HG03064 (cell line): ENCODE results near the gene ADRM1.

ENCODE experiments used
- ATAC-seq: cut with Tn5 transposase; IDR thresholded peaks from one replicate; pipeline ENCODE4 v1.9.1; 2021; ENCODE audit warnings: low read depth; ENCODE audit not compliant: unreplicated experiment

Gene ADRM1

DNA sequence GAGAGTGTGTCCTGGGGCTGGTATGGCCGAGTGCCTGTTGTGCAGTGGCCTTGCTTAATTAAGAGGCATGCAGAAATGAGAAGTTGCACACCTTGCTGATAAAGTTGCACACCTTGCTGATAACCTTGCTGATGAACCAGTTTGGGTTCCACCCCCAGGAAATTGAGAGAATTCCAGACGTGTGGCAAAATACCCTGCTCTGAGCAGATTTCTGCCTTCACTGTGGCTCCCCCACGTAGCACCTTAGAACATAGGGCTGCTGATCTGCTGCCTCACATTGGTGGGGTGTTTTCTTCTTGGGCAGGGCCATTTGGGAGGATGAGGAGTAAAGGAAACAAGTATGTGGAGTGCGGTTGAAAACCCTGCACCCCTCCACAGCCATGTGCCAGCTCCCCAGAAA is 22.5 kb upstream of the ADRM1 start:
- ATAC-seq, result no peak

DNA sequence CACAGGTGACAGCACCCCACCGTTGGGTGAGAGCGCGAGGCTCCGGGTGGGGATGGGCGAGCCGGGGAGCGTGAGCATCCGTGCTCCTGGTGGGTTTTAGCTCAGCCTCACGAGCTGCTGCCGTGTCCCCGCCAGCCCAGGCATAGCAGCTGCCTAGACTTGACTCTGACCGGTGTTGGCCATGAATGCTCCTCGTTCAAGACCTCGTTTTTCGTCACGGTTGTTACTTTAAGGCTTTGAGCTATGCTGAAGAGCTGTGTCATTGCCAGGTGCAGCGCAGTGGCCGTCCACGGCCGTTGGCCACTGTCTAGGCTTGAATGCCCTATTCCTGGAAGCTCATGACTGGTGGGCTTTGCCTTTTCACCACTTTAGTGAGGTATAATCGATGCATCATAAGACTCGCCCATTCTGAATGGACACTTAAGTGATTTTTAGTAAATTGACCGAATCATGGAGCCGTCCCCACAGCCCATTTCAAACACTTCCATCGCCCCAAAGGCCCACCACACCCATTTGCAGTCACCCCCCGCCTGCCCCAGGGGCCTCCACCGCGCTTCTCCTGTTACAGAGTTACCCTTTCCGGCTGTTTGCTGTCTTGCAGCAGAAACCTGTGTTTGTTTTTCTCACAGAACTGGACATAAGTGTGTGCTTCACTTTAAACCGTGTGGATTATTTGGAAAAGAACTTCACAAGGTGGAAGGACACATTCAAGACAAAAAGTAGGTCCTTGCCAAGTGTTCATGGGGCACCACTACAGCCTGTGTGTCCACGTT is 21.4 kb upstream of the ADRM1 start:
- no peak for ATAC-seq

DNA sequence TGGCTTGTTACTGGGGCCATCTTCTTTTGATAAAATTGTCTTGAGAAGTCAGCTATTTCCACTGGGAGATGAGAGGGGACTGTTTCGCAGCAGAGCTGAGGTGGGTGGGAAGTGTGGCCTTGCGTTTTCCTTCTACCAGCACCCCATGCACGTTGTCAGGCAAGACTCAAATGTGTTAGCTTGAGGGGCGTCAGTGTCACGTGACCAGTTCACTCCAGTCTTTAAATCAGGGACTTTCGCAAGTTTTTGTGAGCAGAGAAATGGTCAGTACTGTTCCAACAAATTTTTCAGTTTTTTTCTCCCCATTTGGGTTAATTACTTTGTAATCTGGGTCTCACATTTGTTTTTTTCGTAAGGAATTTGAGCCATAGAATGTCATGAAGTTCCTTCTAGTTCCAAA is 20.7 kb upstream of the ADRM1 start:
- ATAC-seq, result no peak

DNA sequence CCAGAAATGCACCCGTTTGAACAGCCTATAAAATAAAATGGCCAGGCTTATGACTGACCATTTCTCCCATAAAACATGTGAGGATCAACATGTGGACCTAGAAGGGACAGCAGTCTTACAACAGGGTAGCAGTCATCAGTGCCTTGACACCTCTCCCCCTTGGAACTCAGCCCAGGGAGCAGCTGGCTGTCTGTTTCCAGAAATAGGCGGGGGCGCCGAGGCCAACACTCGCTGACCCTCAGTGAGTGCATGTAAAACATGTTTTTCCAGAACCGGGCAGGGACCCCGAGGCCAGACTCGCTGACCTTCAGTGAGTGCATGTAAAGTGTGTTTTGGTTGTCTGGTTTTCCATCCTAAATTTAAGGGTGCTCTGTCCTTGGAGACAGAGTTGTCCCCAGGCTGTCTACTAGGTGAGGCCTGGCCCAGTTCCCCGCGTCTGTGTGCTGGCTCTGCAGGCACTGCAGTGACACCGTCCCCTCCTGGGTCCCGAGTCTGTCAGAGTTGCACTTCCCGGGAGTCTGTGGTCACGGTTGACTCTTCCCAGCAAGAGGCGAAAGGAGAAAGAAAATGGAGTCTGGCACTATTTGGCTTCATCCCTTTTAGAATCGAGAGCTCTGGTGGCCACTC is 19.8 kb upstream of the ADRM1 start:
- ATAC-seq, result no peak

DNA sequence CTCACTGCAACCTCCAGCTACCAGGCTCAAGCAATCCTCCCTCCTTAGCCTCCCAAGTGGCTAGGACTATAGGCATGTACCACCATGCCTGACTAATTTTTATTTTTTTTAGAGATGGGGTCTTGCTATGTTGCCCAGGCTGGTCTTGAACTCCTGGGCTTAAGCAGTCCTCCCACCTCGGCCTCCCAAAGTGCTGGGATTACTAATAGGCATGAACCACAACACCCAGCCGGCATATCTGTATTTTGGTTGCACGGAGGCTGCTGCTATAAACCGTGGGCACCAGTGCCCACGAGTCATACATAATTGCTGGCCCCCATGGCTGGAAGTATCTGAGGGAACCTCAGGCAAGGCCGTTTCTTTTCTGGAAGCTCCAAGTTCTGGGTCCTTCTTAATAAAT is 18.3 kb upstream of the ADRM1 start:
- ATAC-seq, result no peak

DNA sequence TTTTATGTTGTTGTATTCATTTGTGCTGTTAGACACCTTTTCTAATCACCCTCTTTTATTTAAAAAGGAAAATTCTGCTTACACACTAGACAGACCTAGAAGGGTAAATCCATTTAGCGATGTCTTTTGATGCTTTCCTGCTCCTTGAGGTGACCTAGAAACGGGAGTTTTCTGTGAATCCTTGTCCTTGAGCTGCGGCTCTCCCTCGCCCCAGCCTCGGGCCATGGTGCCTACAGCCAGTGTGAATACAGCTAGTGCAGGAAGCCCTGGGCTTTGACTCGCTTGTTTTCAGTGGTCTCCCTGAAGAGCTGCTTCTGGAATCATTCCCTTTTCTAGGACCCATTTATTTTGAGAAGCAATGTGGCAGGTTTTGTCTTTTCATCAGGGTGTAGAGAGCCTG is 17.6 kb upstream of the ADRM1 start:
- no peak for ATAC-seq

DNA sequence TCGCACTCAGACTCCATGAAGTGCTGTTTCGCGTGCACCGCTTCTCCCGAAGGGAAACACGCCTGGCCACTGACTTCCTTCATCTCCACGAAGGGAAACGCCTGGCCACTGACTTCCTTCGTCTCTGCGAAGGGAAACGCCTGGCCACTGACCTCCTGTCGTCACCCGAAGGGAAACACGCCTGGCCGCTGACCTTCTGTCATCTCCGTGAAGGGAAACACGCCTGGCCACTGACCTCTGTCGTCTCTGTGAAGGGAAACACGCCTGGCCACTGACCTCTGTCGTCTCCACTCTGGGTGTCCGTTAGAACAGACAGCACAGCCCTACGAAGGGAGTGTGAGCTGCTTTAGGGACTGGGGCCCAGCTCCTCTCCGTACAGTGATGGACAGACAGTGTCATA is 17.1 kb upstream of the ADRM1 start:
- no peak for ATAC-seq

DNA sequence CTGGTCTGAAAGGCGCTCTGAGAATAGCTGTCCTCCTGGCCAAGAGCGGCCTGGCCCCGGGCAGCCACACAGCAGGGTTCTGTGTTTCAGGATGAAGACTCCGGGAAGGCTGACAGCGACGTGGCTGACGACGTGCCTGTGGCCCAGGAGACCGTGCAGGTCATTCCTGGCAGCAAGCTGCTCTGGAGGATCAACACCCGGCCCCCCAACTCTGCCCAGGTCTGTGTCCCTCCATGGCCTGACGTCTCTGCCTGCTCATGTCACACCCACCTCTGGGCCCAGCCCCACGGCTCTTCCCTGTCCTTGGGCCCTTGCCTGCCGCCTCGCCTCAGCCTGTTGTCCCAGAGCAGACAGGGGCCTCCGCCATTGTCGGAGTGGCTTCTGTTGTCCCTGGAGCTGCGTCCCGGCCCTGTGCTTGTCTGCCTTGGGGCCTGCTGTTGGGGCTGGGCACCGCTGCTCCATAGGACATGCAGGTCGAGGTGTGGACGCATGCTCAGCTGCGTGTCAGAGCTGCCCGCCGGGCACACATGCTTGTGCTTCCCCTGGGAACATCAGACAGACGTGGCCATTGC is 16.2 kb upstream of the ADRM1 start:
- ATAC-seq, result no peak

DNA sequence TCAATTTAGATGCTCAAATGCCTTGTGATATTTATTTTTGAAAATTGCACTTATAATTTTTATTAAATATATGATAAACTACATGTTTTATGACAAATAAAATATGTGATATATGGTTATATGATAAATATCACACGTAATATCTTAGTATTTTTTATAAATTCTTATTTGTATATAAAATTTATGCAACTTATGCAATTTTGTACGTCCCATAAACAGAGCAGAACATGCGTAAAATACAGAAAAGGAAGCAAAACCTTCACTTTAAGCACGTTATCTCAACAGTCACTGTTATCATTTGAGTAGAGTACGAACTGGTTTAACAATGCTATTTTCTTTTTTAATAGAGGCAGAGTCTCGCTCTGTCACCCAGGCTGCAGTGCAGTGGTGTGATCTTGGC is 15.7 kb upstream of the ADRM1 start:
- ATAC-seq, result no peak

DNA sequence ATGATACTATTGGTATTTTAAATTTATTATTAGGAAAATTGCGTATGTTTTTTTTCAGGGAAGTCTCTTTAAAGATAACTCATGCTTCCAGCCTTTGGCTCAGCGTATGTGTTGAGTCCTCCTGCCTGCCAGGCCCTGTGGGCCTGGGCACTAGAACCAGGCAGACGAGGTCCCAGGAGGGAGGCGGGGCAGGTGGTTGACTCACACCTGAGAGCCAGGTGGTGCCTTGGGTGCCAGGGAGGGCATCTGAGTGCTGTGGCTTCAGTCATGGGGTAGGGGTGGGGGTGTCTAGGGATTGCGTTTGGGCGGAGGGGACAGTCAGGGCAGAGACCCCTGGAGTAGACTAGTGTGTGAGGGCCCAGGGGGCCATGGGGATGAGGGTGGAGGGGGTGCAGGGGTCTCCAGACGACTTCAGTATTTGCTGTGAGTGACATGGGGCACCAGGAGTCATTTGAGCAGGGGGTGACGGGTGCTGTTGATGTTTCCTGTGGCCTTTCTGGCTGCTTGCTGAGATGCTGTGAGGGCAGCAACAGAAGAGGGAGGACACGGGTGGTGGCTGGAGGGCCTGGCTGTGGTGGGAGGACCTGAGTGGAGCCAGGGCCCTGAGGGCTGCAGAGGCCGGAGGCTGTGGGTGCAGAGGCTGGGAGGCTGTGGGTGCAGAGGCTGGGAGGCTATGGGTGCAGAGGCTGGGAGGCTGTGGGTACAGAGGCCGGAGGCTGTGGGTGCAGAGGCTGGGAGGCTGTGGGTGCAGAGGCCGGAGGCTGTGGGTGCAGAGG is 14.8 kb upstream of the ADRM1 start:
- ATAC-seq, result no peak

DNA sequence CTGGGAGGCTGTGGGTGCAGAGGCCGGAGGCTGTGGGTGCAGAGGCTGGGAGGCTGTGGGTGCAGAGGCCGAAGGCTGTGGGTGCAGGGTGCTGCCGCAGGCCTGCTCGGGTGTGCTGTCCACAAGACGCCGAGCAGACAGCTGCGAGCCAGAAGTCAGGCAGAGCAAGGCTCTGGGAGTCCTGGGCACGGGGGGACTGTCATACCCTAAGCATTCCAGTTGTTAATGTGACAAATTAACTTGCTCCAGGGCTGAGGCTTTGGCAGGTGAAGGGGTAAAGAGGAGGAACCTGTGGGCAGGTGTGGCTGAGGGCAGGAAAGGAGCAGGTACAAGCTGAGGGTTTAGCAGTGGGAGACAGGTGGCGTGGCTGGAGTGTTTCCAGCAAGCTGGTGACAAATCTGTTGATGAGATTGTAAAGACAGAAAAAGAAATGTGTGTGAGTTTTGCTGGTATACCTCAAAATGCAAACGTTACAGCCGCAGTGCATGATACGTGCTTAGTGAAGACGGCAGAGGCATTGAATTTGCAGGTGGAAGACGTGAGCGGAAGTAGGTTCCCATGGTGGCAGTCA is 14.2 kb upstream of the ADRM1 start:
- no peak for ATAC-seq

DNA sequence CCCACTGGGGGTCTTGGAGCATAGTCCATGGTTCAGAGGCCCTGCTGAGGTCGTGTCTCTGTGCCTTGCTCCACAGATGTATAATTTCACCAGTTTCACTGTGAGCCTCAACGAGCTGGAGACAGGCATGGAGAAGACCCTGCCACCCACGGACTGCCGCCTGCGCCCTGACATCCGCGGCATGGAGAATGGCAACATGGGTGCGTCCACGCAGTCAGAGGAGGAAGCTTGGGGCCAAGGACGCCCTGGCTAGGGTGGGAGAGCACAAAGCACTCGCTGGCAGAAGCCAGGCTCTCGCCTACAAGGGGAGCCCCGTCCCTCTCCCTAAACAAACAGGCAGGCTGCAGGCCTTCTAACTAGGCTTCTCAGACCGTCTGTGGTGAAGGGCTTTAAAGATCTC is 13.7 kb upstream of the ADRM1 start:
- no peak for ATAC-seq

DNA sequence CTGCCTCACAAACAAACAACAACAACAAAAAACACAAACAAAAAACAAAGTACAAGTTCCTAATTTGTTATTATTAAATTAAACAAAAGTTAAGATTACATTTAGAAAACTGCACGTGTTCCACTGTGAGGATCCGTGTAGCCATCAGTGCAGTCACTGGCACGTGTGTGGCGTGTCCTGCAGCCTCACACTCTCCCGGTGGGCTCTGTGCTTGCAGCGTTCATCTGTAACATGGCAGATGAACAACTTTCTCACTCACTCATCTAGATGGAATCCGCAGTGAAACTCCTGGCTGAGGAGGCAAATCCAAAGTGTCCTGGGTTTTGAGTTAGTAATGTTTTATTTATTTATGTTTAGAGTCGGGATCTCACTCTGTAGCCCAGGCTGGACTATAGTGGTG is 12.9 kb upstream of the ADRM1 start:
- no peak for ATAC-seq

DNA sequence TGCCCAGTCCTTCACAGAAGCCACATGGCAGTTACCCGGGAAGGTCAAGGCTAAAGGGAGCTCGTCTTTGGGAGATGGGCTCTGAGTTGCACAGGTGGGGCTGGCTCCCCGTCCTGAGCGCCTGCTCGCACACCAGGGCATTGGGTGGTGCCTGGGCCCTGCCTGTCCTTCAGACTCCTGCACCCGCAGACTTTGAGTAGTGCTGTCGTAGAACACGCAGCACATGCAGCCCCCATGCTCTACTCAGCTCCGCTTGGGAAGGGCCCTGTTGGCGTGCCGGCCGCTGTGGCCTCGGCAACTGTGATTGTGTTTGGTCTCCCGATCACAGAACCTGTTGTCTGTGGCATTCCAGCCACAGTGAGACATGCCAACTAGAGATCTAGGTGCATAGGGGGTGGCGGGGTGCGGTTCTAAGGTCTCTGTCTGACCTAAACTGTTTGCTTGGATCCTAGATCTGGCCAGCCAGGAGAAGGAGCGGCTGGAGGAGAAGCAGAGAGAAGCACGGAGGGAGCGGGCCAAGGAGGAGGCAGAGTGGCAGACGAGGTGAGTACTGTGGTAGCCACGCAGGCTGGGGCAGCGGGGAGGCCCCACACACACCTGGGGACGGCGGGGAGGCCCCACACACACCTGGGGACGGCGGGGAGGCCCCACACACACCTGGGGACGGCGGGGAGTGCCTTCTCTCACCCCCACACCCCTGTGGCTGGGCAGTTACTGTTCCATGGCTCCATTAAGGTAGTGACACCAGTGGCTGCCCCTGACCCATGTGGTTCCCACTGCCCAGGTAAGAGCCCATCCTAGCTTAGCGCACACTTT is 11.3 kb upstream of the ADRM1 start:
- ATAC-seq, result no peak

DNA sequence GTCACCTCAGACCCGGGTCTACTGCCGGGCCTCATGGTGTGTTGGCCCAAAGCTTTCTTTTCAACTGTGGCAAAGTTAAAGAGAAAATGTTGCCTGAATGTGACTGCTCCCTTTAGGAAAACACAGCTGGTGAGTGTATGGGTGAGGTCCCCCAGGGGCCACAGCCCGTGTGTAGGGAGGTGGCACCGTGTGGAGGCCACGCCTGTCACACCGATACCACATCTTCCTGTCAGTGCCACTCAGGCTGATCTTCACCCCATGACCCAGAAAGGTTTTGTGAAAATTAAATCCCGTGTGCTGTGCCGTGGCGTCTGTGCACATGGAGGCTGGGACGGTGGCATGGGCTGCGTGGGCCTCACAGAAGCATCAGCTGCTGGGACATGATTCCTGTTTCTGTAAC is 10.7 kb upstream of the ADRM1 start:
- no peak for ATAC-seq

DNA sequence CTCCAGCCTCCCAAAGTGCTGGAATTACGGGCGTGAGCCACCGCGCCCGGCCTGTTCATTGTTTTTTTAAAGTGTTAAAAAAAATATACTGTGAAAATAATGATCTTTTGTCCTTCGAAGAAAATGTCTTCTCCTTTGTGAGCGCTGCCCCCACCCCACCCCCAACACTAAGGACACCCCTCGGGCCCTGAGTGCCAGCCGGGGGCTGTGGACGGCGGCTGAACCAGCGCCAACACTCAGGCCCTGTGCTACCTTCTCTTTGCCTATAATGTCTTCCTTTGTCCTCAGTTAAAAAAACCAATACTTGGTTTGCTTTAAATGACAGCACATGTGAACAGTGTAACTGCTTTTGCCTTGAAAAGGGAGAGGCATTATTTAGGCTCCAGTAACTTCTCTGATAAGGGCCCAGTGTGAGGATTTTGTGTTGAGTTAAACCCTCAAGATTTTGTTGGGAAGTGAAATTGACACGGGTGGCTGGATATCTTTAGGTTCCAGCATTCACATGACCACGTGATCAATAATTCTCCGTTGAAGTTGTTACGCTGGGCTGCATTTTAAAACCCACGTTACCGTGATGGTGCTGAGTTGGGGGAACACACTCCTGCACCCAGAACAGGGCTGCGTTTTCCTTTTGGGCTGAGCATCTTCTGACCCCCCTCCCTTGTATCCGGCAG is 9.5 kb upstream of the ADRM1 start:
- ATAC-seq, result no peak

DNA sequence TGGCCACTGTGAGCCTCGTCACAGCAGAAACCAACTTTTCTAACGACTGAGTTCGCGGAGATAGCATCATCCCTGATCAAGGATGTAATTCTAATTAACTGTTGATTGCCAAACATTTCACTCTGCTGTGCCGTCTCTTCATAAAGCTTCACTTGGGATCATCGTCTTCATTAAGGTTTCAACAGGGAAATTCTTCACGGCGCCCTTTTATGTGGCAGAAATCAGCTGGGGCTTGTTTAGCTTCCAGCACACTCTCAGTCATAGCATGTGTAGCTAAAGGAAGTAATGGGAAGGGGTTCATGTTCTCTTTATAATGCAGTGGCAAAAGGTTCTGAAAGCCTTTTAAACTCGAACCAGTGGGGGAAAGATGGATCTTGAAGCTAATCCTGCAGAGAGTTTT is 8.9 kb upstream of the ADRM1 start:
- no peak for ATAC-seq

DNA sequence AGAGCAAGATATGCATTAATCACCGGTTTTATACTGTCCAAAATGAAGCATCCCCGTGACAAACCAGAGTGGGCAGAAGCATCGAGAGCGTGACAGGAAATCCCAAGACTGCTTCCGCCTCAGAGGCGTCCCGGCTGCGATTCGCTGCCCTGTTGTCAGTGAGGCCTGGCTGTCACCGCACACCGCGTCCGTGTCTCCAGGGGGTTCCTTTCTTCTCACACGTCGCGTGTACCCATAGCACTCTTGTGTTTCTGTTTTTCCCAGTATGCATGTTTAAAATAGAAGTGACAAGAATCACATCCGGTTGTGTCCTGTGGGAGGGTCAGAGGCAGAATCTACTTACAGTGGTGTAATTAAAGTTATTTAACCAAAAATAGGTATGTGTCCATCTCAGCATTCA is 8.3 kb upstream of the ADRM1 start:
- no peak for ATAC-seq

DNA sequence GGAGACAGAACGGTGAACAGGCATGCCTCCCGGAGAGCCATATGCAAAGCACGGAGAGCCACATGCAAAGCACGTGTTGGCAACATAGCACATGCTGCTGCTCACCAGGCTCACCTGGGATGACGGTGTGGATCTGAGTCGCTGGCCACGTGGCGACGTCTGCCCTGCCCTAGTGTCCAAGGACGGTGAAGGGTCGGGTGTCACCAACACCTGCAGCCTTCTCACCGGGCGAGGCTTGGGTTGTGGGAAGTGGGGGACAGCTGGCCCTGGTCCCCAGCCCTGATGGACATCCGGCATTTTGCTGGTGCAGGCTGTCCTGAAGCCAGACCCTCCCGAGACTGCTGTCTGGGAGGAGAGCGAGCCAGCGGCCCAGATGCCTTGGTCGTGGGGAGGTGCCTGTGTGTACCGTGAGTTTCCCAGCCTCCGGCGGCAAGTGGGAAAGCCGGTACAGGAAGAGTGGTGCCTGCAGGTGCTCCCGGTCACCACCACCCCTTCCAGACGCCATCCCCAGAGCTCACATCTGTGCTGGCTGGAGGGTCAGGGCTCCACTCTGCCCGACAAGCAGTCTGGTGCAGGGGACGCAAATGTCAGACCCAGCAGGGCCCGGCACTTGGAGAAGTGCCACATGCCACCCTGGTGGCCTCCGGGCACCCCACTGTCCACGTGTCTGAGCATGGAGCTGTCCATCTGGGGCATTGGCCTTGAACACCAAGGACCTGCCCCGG is 5.9 kb upstream of the ADRM1 start:
- ATAC-seq, result no peak
